ENCODE data around the gene CTSD.

CTSD gene

GRCh38 chr11:1784761-1785650 lies 21.3 kb upstream of the CTSD start:
- Histone ChIP-seq H3K27me3 (replicated peaks) (no peaks in the 10 kb centered on the region), H3K4me3 (ENCODE audit: low read depth, low read length) (no peak overlapping the region), H3K36me3 (replicated peaks) (no peaks in the 10 kb centered on the region), H3K27ac (no peak overlapping the region)
- no peak for DNase-seq
- no peak for TF ChIP-seq CTCF (IDR thresholded peaks at IDR 0.05; ENCODE audit: low read depth, low read length, missing control alignments)
- in situ Hi-C loops (cut with HindIII; ENCODE audit: low pct_ligation_motif_present, low sequenced_read_pairs): no loop called here

GRCh38 chr11:1783725-1784529 lies 20.2 kb upstream of the CTSD start:
- no peak overlapping the region for H3K4me3 ChIP-seq (ENCODE audit: low read depth, low read length)
- in situ Hi-C loops (cut with HindIII; ENCODE audit: low pct_ligation_motif_present, low sequenced_read_pairs): no loop called here
- TF ChIP-seq CTCF (IDR thresholded peaks at IDR 0.05; ENCODE audit: low read depth, low read length, missing control alignments): no peak
- H3K36me3 ChIP-seq (replicated peaks): no peaks in the 10 kb centered on the region
- H3K27ac ChIP-seq: no peak overlapping the region
- no peaks in the 10 kb centered on the region for H3K27me3 ChIP-seq (replicated peaks)
- DNase-seq: no peak

- no peaks in the 10 kb centered on the region for H3K36me3 ChIP-seq (replicated peaks)
- no peak for DNase-seq
- no peak overlapping the region for H3K4me3 ChIP-seq (ENCODE audit: low read depth, low read length)
- TF ChIP-seq CTCF (IDR thresholded peaks at IDR 0.05; ENCODE audit: low read depth, low read length, missing control alignments): no peak
- H3K27ac ChIP-seq: no peak overlapping the region
- in situ Hi-C loops (cut with HindIII; ENCODE audit: low pct_ligation_motif_present, low sequenced_read_pairs): no loop called here
- H3K27me3 ChIP-seq (replicated peaks): no peaks in the 10 kb centered on the region
These were observed 19.4 kb upstream of the CTSD start for GRCh38 chr11:1782831-1783724.

GRCh38 chr11:1782031-1782590 lies 18.4 kb upstream of the CTSD start:
- Histone ChIP-seq H3K4me3 (ENCODE audit: low read depth, low read length) (no peak overlapping the region), H3K27ac (no peak overlapping the region), H3K27me3 (replicated peaks) (no peaks in the 10 kb centered on the region), H3K36me3 (replicated peaks) (no peaks in the 10 kb centered on the region)
- TF ChIP-seq CTCF (IDR thresholded peaks at IDR 0.05; ENCODE audit: low read depth, low read length, missing control alignments): no peak
- DNase-seq: no peak
- in situ Hi-C loops (cut with HindIII; ENCODE audit: low pct_ligation_motif_present, low sequenced_read_pairs): no loop called here

GRCh38 chr11:1781593-1781975 lies 17.9 kb upstream of the CTSD start:
- no peak overlapping the region for H3K4me3 ChIP-seq (ENCODE audit: low read depth, low read length)
- no peak for TF ChIP-seq CTCF (IDR thresholded peaks at IDR 0.05; ENCODE audit: low read depth, low read length, missing control alignments)
- no peaks in the 10 kb centered on the region for H3K27me3 ChIP-seq (replicated peaks)
- H3K27ac ChIP-seq: no peak overlapping the region
- no peaks in the 10 kb centered on the region for H3K36me3 ChIP-seq (replicated peaks)
- in situ Hi-C loops (cut with HindIII; ENCODE audit: low pct_ligation_motif_present, low sequenced_read_pairs): no loop called here
- no peak for DNase-seq
